HG02885 (cell line): Measurements from ENCODE around the gene NPAS4.
"Not testable (repeated sequence)": the region's sequence is repeated elsewhere in the genome, so short reads cannot be mapped to it uniquely, and the experiment has no call there.

ENCODE experiments used
- ATAC-seq: cut with Tn5 transposase; IDR thresholded peaks from one replicate; pipeline ENCODE4 v1.9.1; 2021; ENCODE audit warnings: mild to moderate bottlenecking; ENCODE audit not compliant: unreplicated experiment, poor library complexity

Gene NPAS4

DNA sequence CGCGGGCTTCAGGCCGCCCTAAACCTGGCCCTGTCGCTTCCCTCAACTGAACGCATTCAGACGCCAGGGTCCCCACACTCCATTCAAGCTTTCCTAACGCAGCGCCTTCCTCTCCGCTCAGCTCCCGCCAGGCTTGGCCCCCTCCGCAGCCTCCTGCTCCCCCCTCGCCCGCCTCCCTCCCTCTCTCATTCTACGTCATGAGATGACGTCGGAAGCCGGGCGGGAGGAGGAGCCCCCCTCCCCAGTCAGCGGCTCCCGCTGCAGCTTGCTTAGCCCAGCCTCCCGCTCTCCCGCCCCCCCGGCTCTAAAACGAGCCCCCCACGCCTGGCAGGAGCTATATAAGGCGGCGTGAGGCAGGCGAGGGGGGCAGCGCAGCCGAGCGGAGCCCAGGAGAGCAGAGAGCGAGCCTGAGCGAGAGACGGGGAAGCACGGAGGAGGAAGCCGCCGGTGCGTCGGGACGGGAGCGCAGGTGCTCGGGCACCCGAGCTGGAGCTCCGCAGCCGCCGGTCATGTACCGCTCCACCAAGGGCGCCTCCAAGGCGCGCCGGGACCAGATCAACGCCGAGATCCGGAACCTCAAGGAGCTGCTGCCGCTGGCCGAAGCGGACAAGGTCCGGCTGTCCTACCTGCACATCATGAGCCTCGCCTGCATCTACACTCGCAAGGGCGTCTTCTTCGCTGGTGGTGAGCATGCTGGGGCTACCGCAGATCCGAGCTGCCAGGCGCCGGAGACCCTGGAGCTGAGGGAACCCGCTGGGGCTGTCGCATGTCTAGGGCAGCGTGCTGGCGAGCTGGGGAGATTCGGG, at the start of gene NPAS4:
TSS of gene NPAS4 (plus strand) at position 365 of the 806 bp plus-strand sequence. CDS start at position 510, 145 bp downstream.
- no peak for ATAC-seq

DNA sequence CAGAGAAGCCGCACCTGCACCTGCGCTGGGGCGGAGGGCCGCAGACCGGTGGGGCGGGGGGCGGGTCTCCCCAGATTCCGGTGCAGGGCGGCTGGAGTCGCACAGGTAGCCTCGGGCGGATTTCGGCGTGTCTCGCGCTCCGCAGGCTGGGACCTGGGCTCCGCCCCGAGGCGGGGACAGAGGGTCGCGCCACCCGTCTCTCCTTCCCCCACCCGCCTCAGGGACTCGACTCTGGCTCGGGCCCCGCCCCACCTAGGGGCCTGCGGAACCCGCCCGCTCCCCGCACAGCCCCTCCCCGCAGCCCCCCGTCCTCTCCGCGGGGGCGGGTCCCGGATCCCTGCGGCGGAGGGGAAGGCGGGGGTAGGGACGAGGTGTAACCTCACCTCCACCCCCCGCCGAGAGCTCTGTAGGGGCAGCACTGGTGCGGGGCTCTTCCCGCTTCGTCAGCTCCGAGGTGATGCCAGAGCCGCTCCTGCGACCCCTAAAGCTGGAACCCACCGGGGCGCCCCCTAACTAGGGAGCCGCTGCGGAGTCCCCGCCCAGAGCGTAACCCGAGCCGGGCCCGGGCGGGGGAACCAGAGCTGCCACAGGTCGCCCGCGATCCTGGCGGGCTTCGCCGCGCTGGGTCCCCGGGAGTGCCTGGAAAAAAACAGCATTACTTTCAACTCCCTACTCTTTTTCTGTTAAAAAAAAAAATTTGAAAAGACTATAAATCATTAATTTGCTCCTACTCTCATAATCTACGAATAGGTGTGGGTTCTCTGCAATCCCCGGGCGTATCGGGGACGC, 49.0 kb upstream of the NPAS4 start, which contains the start of gene SLC29A2:
TSS of gene SLC29A2 (minus strand) at position 134 of the 789 bp plus-strand sequence. CDS start 169 bp downstream, outside the sequence.
- ATAC-seq, result peak; percentile 65

DNA sequence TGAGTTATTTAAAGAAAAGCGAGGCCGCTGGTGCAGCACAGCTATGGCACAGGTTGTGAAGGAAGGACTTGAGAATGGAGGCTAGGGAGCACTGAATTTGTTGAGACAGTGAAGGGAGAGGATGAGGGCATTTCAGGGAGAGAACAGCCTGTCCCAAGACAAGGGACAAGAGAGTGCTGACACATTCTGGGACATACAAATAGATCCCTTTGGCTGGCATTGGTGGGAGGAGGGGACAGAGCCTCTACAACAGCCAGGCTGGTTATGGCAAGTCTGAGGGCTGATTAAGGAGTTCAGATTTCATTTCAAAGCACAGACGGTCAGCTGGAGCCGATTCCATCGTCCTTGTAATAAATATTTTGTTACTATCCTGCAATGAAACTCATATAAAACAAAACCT, 47.6 kb upstream of the NPAS4 start:
- ATAC-seq, result no peak

DNA sequence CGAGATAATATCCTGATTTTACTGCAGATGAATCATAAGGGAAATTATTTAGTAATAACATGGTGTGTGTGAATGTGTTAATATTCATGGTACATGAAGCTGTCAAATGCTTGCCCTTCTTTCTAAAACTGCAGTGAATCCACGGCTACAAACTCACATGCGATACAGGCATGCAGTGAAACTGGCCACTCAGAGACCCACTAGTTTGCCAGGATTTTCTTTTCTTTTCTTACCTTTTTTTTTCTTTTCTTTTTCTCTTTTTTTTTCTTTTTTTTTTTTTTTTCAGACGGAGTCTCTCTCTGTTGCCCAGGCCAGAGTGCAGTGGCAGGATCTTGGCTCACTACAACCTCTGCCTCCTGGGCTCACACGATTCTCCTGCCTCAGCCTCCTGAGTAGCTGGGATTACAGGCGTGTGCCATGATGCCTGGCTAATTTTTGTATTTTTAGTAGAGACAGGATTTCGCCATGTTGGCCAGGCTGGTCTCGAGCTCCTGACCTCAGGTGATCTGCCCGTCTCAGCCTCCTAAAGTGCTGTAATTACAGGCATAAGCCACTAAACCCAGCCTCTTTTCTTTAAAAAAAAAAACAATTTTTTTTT, 47.0 kb upstream of the NPAS4 start:
- not testable (repeated sequence) for ATAC-seq

DNA sequence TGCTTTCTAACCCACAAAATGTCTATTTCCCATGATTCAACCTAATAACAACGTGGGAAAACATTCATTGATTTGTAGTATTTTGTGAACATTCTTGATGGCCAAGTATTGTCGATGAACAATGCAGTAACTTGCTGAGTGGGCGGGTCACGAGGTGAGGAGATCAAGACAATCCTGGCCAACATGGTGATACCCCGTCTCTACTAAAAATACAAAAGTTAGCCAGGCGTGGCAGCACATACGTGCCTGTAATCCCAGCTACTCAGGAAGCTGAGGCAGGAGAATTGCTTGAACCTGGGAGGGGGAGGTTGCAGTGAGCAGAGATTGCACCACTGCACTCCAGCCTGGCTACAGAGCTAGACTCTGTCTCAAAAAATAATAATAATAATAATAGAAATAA, 40.6 kb upstream of the NPAS4 start:
- not testable (repeated sequence) for ATAC-seq

DNA sequence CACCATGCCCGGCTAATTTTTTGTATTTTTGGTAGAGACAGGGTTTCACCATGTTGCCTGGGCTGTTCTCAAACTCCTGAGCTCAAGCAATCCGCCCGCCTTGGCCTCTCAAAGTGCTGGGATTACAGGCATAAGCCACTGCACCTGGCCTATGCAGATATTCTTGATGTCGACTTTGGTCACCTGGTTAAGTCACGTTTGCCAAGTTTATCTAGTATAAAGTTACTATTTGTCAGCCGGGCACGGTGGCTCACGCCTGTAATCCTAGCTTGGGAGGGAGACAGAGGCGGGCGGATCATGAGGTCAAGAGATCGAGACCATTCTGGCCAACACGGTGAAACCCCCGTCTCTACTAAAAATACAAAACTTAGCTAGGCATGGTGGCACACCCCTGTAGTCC, 36.5 kb upstream of the NPAS4 start:
- not testable (repeated sequence) for ATAC-seq

DNA sequence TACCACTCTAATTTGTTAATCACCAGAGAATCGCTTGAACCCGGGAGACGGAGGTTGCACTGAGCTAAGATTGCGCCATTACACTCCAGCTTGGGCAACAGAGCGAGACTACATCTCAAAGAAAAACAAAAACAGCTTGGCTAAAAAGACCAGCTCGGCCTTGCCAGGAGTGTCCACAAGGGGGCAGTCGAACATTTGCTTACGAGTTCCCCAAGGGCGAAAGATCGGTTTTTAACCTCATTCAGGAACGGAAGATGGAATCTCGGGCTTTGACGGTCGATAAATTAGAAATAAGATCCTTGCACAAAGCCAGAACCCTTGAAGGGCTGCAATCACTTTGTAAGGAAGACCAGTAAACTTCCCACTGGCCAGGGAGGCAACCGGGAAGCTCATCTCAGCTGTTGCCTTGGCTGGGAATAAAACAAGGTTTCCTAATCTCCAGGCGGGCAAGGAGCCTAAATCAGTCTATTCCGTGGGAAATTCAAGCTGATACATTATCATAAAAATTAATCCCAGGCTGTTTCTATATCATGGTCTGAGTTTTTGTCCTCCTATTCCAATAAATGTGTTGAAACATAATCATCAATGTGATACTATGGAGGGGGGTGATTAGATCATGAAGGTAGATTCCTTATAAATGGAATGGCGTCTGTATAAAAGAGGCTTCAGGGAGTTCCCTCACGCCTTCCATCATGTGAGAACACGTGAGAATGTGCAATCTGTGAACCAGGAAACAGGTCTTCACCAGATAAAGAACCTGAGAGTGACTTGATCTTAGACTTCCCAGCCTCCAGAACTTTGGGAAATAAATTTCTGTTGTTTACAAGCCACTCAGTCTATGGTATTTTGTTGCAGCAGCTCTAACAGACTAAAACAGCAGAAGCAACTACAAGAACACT, 34.4 kb upstream of the NPAS4 start:
- ATAC-seq, result no peak

DNA sequence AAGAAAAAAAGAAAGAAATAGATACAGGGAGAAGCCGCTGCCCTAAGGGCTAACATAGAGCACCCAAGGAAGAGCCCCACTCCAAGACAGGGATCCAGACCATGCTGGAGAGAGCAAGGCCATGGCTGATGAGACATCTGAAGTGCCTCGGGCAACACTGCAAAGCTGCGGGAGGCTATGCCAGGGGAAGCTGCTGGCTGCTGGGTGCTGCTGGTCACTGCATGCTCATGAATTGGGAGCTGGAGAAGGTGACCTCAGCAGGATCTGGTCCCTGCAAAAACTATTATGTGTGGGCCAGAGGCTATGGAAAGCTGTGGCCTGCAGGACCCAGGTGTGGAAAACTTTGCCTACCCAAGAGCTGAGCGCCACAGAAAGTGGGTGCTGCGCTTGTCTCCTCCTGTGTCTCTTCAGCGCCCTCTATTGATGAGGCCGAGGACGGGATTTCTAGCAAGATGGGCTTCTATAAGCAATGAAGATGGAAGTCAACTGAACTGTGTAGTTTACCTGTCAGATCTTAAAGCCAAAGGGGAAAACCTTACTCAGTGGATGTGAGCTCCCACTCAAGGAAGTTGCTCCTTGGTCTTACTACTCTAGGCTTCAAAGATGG, 32.0 kb upstream of the NPAS4 start:
- ATAC-seq, result no peak

DNA sequence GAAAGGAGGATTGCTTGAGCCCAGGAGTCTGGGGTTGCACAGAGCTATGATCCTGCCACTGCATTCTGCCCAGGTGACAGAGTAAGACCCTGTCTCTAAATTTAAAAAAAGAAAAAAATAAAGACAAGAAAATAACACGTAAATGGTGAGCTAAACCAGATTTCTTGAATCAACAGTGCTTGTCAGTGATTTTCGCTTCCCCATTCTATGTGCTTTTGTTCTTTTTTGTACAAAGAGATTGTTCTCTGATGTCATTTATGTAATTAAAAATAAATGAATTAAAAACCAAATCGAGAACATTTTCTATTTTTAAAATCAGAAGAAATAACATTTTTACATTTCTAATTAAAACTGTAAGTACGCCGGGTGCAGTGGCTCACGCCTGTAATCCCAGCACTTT, 29.5 kb upstream of the NPAS4 start:
- no peak for ATAC-seq

DNA sequence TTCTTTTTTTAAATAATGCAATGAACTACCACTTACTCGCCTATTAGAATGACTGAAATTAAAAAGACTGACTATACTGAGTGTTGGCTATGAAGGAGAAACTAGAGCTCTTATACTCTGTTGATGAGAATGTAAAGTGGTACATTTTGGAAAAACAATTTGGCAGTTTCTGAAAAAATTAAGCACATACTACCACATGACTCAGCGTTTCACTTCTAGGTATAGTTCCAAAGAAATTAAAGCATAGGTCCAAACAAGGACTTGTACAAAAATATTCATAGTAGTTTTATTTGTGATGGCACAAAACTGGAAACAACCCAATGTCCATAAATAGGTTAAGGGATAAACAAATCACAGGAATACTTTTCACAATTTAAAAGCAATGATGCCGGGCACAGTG, 26.9 kb upstream of the NPAS4 start:
- no peak for ATAC-seq

DNA sequence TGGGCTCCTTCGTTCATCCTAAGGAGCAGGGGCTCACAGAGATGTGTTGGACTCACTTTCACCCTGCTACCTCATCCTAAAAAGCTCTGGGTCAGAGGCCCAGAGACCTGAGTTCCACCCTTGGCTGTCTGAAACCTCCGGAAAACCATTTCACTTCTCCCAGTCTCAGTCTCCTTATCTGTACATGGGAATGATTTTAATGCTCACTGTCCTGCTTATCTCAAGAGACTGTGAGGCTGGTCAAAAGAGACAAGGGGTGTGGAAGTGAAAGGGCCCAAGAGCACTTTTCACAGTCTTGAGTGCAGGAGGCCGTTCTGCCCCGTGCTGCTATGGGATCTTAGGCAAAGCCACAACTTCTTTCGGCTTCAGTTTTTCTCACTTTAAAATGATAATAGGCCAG, 13.2 kb upstream of the NPAS4 start:
- ATAC-seq, result no peak

DNA sequence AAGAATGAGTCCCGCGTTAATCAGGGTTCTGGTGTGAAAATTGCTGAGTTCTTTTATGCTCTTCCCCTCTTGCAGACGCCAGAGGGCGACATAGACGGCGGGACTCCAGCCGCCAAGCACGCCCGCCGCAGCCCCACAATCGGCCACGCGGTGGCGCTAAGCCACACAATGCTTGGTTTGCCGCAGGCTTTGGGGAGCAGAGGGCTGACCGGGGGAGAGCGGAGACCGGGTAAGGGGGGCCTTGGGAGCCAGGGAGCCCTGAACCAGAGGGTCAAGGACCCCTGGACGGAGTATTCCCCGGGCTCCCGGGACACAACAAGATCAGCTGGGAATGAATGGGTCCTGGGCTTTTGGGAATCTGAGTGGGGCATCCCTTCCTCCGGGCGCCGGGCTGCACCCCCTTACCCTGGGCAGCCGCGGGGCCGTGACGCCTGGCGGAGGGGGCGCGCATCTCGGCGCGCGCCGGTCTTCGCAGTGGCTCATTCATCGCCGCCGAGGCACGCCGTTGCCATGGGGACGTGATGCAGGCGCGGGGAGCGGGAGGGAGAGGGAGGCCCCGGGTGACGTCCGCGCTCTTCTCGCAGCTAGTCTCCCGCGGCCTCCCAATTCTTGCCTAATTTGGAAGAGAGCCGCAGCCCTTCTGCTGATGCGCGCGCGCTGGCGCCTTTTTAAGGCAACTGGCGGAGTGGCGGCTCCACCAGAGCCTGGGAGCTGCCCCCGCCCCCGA, 12.2 kb upstream of the NPAS4 start:
- ATAC-seq, result peak; percentile 74

DNA sequence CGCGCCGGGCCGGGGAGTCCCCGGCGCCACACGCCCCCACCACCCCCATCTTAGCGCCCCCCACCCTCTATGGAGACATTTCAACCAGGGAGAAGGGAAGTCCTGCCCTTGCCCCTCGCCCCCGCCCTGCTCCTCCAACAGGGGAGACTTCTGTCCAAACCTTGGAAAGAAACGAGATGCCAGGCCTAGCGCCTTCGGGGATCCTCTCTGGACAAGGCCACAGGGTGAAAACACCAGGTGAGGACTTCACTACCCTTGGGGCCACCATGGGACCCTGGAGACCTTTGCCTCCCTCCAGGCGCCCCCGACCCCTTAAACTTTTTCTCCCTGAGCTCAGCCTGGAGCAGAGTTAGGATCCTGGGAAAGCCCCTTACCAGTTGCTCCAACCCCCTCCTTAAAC, 11.6 kb upstream of the NPAS4 start:
- no peak for ATAC-seq

DNA sequence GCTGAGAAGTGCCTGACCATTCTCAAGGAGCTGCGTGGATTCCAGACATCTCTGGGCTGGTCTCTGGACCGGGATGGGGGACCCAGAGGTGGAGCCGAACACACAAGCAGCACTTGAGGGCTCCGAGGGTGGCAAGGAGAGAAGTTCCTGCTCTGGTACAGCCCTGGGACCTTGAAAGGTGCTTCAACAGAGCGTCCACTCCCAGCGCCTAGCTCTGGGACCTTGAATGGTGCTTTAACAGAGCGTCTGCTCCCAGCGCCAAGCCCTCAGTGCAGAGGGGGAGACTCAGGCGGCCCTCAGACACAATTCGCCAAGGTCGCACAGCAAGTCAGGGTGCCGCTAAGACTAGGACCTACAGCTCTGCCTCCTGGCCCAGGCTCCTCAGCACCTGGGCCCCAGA, 10.6 kb upstream of the NPAS4 start:
- ATAC-seq, result no peak

DNA sequence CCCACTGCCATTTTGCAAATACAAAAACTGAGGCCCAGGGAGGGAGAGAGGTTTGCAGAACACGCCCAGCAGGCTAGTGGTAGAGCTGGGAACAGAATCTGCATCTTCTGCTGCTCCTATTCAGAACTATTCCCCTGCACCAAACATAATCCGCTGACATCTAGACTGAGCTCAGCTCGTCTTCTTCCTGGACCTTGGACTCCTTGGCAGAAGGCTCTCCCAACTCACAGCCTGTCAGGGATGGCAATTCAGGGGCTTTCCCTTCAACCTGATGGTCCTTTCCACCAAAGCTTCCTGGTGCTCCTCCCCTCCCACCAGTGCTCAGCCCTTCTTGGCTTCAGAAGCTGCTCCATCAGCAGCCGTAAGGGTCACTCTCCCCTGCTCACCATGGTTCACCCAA, 9.5 kb upstream of the NPAS4 start:
- no peak for ATAC-seq

DNA sequence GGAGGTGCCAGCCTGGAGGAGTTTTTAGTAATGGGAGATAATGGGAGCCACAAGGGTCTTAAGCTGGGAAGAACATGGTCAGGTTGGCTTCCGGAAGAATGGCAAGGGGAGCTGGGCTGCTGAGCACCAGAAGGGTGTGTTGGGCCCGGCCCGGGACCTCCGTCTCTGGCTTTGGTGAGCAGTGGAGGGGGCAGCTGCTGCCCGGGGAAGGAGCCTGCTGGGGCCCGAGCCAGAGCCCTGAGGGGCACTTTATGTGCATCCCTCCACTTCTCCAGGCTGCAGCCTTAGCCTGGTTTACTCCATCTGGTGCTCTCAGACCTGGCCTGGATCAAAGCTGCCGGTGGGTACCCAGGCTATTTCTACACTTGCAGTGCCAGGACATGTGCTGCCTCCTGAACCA, 8.7 kb upstream of the NPAS4 start:
- no peak for ATAC-seq

DNA sequence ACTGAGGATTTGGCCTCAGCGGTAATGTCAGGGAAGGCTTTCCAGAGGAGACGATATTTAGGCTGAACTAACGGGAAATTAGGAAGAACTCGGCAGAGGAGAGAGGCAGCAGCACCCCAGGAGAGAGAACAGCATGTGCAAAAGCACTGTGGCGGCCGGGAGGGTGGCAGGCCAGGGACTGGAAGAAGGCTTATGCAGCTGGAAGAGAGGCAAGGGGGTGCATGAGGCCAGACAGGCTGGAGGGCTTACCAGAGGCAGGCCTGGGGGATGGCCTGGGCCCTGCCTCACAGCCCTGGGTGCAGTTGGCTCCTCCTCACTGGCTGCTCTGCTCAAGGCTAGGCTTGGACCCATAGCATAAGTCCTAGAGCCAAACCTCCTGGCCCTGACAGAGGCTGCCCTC, 7.7 kb upstream of the NPAS4 start:
- no peak for ATAC-seq

DNA sequence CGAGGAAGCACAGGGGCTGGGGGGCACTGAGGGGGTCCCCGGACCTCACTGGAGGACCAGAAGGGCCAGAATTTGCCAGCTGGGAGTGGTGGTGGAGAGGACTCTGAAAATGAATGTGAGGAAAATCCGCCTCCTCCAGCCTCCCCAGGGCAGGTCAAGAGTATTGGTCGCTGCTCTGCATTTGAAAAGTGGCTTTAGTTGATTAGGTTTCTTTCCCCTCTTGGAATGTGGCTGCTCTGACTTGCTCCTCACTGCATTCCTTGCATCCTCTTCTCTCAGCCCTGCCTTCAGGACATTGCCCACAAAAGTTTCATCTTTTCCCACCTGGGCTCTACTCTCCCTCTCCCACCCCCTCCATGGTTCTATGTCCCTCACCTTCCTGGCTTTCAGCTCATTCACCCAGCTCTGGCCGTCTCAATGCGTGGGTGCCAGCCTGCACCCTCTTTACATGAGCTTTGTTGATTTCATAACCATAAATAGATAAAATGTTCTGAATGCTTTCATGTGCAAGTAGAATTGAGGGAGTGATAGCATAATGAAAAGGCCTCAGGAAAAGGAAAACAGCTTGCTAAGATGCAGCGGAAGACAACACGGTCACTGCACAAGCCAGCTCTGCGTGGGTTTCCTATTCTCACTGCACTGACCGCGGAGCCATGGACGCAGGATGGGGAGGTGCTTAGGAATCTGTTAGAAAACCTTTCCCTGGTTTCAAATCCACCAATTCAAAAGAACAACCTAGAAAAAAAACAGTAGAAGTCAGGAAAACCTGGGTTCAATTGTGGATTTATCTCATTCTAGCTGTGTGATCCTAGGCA, 6.5 kb upstream of the NPAS4 start:
- no peak for ATAC-seq
